ENCODE measurements around the gene CREB3. TPM values are rescaled to one million over a fixed set of nuclear protein-coding genes. Genes with fewer than 3 reads are reported as not detected.

Gene CREB3
- total and polyA plus RNA-seq, 9 of the 15 experiments (the other 6 are each of a cell fraction or from before 2014, with no cell fraction given): 5.7 to 18.3 (median 14.9) TPM

DNA sequence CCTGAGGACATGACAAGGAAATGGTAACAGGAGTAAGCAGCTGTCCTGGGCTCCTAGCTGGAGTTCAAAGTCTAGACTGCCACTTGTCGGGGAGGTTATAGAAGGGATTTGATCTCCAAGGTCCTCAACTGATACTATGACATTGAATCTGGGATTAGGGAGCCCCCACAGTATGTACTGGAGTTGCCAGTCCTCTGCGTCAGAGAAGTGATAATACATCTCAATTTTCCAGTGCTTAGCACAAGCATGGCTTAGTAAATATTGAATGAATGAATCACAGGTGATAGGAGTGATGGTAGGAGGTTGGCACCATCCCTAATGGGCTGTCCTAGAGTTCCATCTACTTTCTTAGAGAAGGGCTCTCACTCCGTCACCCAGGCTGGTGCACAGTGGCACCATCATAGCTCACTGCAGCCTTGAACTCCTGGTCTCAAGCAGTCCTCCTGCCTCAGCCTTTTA is 36.5 kb upstream of the CREB3 start:
- BruUV-seq (replicated peaks): no TSS peak
- ATAC-seq: no peak
- H3K9me1 ChIP-seq (ENCODE audit: control insufficient read depth, insufficient read depth, low read length): no peaks in the 10 kb centered on the region
- CTCF ChIA-PET (ENCODE audit: low intra/inter-chr PET ratio): no interaction called here
- no peak for DNase-seq (ENCODE audit: extremely low read depth in 1 of 4, low spot score in 3 of 4)
- no peaks in the 10 kb centered on the region for H3K27me3 ChIP-seq (ENCODE audit: control insufficient read depth in 2 of 2, insufficient read depth in 2 of 2, low read length in 2 of 2)
- no peak for FAIRE-seq
- POLR2A ChIA-PET: interaction anchor here (0.6 to 1.9 kb wide), 8 partner anchors 10 to 36 kb away, joined by 3 to 8 read pairs (median 3); partner anchors contain the start of genes CREB3 and TLN1
- TF ChIP-seq SREBF1 (IDR thresholded peaks at IDR 0.05; ENCODE audit: borderline replicate concordance, low read depth, low read length) (no peak), POLR2A (conservative IDR thresholded peaks at IDR 0.05) (peak; percentile 42; the same call in 1 of the 2 replicates)
- intact Hi-C loops (cut with micrococcal nuclease): loop anchor here (2.0 to 5.0 kb wide), 2 partner anchors 33 to 39 kb away; partner anchors contain the start of genes CCDC107 and RMRP
- no peaks in the 10 kb centered on the region for H4K20me1 ChIP-seq (replicated peaks; ENCODE audit: control insufficient read depth, insufficient read depth, low read length)
- in situ Hi-C loops (cut with MboI): no loop called here
- H3K79me2 ChIP-seq (ENCODE audit: control insufficient read depth, insufficient read depth, low read length): no peaks in the 10 kb centered on the region
- peaks cover 53% of the 10 kb centered on the region for H3K36me3 ChIP-seq (ENCODE audit: control insufficient read depth, insufficient read depth, low read length)
- 100% methylated on average over 3 of the region's 3 CpGs for WGBS (ENCODE audit: insufficient coverage, low coverage, missing lambda C conversion rate)
- H3K4me1 ChIP-seq (replicated peaks in 1 of 2; ENCODE audit: control insufficient read depth in 2 of 2, insufficient read depth in 2 of 2, low read length in 2 of 2): peaks cover 4% of the 10 kb centered on the region in 2 experiments; a peak in 4 of 5 replicates
- no peak overlapping the region for H3K4me2 ChIP-seq (ENCODE audit: insufficient read depth, low read length)
- H3K9ac ChIP-seq (ENCODE audit: insufficient read depth in 1 of 2, low read depth in 2 of 2, low read length in 2 of 2): no peak overlapping the region
- H3K9me3 ChIP-seq (replicated peaks; ENCODE audit: control insufficient read depth, insufficient read depth, low read depth, low read length): no peaks in the 10 kb centered on the region
- H3K4me3 ChIP-seq: no peak overlapping the region
- no peak overlapping the region for H3K27ac ChIP-seq (ENCODE audit: extremely low read depth, low read depth, low read length)
- no peak overlapping the region for H2AFZ ChIP-seq (ENCODE audit: low read depth, low read length)

DNA sequence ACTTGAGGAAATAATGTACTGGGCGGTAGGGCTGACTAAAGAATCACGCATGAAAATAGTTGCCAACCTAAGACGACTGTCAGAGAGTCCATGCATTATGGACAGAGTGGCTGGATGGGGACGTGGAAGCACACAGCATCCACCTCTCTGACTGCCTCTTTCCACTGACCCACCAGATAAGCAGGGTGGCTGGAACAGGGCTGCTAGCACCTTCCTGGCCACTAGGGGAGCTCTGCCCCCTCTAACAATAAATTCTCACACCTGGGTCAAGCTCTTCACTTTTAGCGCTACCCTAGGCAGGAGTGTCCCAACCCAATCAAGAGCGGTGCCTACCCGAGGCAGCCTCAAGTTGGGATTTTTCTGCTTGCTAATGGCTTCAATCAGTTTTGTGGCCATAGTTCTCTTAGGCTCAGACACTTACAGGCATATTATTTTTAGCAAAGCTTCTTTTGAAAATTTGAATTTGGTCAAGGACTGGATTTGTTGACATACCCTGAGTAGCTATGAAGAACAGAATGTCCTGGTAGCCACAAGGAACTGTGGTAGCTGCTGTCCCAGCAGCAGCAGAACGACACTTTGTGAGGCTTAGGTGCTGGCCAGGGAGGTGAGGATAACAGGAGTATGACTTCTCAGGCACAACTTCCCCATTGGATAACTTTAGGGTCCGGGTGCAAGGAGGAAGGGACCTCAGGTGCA is 35.8 kb upstream of the CREB3 start:
- peaks cover 60% of the 10 kb centered on the region for H3K36me3 ChIP-seq (ENCODE audit: control insufficient read depth, insufficient read depth, low read length)
- WGBS (ENCODE audit: insufficient coverage, low coverage, missing lambda C conversion rate): 29% methylated on average over 9 of the region's 9 CpGs
- TF ChIP-seq FOXA3 (CRISPR knock-in tag; conservative IDR thresholded peaks at IDR 0.05 in 1 of 2, IDR thresholded peaks at IDR 0.05 in 1 of 2): no peak
- peak; percentile 15 for TF ChIP-seq ZFP36 (IDR thresholded peaks at IDR 0.05; ENCODE audit: low read depth, low read length, partially characterized antibody)
- peak; percentile 47 for TF ChIP-seq SMC3 (conservative IDR thresholded peaks at IDR 0.05; ENCODE audit: insufficient read depth, low read depth, low read length)
- TF ChIP-seq, protein P1, sequence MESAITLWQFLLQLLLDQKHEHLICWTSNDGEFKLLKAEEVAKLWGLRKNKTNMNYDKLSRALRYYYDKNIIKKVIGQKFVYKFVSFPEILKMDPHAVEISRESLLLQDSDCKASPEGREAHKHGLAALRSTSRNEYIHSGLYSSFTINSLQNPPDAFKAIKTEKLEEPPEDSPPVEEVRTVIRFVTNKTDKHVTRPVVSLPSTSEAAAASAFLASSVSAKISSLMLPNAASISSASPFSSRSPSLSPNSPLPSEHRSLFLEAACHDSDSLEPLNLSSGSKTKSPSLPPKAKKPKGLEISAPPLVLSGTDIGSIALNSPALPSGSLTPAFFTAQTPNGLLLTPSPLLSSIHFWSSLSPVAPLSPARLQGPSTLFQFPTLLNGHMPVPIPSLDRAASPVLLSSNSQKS (CRISPR knock-in tag; IDR thresholded peaks at IDR 0.05): no peak
- no peak for TF ChIP-seq STAG1 (CRISPR knock-in tag; IDR thresholded peaks at IDR 0.05; ENCODE audit: borderline replicate concordance)
- TF ChIP-seq RAD21 (CRISPR knock-in tag; conservative IDR thresholded peaks at IDR 0.05 in 1 of 2, IDR thresholded peaks at IDR 0.05 in 1 of 2): peak in 1 of 2 experiments; percentile 40; a peak in 2 of 4 replicates
- TF ChIP-seq RBM15 (IDR thresholded peaks at IDR 0.05; ENCODE audit: insufficient read depth, low read length): no peak
- TF ChIP-seq, protein P2, sequence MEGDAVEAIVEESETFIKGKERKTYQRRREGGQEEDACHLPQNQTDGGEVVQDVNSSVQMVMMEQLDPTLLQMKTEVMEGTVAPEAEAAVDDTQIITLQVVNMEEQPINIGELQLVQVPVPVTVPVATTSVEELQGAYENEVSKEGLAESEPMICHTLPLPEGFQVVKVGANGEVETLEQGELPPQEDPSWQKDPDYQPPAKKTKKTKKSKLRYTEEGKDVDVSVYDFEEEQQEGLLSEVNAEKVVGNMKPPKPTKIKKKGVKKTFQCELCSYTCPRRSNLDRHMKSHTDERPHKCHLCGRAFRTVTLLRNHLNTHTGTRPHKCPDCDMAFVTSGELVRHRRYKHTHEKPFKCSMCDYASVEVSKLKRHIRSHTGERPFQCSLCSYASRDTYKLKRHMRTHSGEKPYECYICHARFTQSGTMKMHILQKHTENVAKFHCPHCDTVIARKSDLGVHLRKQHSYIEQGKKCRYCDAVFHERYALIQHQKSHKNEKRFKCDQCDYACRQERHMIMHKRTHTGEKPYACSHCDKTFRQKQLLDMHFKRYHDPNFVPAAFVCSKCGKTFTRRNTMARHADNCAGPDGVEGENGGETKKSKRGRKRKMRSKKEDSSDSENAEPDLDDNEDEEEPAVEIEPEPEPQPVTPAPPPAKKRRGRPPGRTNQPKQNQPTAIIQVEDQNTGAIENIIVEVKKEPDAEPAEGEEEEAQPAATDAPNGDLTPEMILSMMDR (IDR thresholded peaks at IDR 0.05 in 2 of 3, conservative IDR thresholded peaks at IDR 0.05 in 1 of 3; ENCODE audit: insufficient read depth in 2 of 3, low read depth in 1 of 3, low read length in 3 of 3): peak; percentile 75 to 85 (median 78)
- peak; percentile 35; the same call in 1 of the 2 replicates for TF ChIP-seq CTBP1 (IDR thresholded peaks at IDR 0.05; ENCODE audit: borderline replicate concordance)

More for the DNA sequence above, 35.8 kb upstream of the CREB3 start:
- peak; percentile 59 to 70 (median 69) for DNase-seq (ENCODE audit: extremely low read depth in 1 of 4, low spot score in 3 of 4)
- Histone ChIP-seq H3K9me1 (ENCODE audit: control insufficient read depth, insufficient read depth, low read length) (no peaks in the 10 kb centered on the region), H3K27me3 (ENCODE audit: control insufficient read depth in 2 of 2, insufficient read depth in 2 of 2, low read length in 2 of 2) (no peaks in the 10 kb centered on the region), H2AFZ (ENCODE audit: low read depth, low read length) (no peak overlapping the region), H4K20me1 (replicated peaks; ENCODE audit: control insufficient read depth, insufficient read depth, low read length) (no peaks in the 10 kb centered on the region), H3K79me2 (ENCODE audit: control insufficient read depth, insufficient read depth, low read length) (no peaks in the 10 kb centered on the region), H3K9me3 (replicated peaks; ENCODE audit: control insufficient read depth, insufficient read depth, low read depth, low read length) (no peaks in the 10 kb centered on the region), H3K27ac (ENCODE audit: extremely low read depth, low read depth, low read length) (no peak overlapping the region), H3K9ac (ENCODE audit: insufficient read depth in 1 of 2, low read depth in 2 of 2, low read length in 2 of 2) (no peak overlapping the region), H3K4me1 (replicated peaks in 1 of 2; ENCODE audit: control insufficient read depth in 2 of 2, insufficient read depth in 2 of 2, low read length in 2 of 2) (no peaks in the 10 kb centered on the region; a peak in 3 of 5 replicates), H3K4me3 (no peak overlapping the region), H3K4me2 (ENCODE audit: insufficient read depth, low read length) (no peak overlapping the region)
- POLR2A ChIA-PET: interaction anchor here (0.5 to 1.9 kb wide), 12 partner anchors 9 to 263 kb away, joined by 3 to 8 read pairs (median 3); partner anchors contain the start of genes CCDC107, CREB3, RMRP and TLN1
- intact Hi-C loops (cut with micrococcal nuclease) (loop anchor here (2.0 to 5.0 kb wide), 2 partner anchors 32 to 39 kb away; partner anchors contain the start of genes CCDC107 and RMRP), in situ Hi-C loops (cut with MboI) (no loop called here)
- peak; percentile 96 for ATAC-seq
- FAIRE-seq: peak; percentile 81
- BruUV-seq (replicated peaks): no TSS peak
- CTCF ChIA-PET (ENCODE audit: low intra/inter-chr PET ratio): no interaction called here
